ENCODE results near the gene HABP2. TPM values are rescaled to one million over a fixed set of nuclear protein-coding genes. Genes with fewer than 3 reads are reported as not detected.

HABP2 gene
- total and polyA plus RNA-seq, 2 experiments from 2014 or later, result not detected

DNA sequence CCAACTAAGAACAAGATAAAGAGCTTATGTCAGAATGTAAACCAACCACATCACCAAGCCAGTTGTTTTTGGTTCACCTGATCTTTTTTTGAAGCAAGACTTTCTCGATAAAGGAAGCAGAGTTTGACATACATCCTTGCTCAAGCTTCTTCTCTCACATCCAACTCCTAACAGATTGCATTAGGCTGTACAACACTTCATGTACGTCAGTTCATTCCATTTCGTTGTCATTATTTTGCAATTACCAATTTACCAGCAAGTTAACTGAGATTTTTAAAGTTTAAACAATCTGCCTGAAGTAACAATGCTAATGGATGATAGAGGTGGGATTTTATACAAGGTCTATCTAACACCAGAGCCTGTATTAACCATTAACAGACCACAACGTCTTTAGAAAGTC lies 70.0 kb downstream of the HABP2 start:
- Histone ChIP-seq H3K27ac (ENCODE audit: low read depth) (no peak overlapping the region), H3K79me2 (replicated peaks; ENCODE audit: insufficient read depth) (no peaks in the 10 kb centered on the region), H3K9me2 (ENCODE audit: insufficient read depth) (no peaks in the 10 kb centered on the region), H4K20me1 (replicated peaks; ENCODE audit: insufficient read depth) (no peaks in the 10 kb centered on the region), H3F3A (replicated peaks; ENCODE audit: low read depth) (no peaks in the 10 kb centered on the region), H3K4me3 (no peak overlapping the region), H3K4me1 (ENCODE audit: insufficient read depth) (peaks cover 11% of the 10 kb centered on the region), H3K27me3 (ENCODE audit: insufficient read depth) (no peaks in the 10 kb centered on the region), H3K36me3 (ENCODE audit: insufficient read depth) (no peaks in the 10 kb centered on the region), H2AFZ (no peak overlapping the region), H3K4me2 (no peak overlapping the region)
- TF ChIP-seq, protein P1, sequence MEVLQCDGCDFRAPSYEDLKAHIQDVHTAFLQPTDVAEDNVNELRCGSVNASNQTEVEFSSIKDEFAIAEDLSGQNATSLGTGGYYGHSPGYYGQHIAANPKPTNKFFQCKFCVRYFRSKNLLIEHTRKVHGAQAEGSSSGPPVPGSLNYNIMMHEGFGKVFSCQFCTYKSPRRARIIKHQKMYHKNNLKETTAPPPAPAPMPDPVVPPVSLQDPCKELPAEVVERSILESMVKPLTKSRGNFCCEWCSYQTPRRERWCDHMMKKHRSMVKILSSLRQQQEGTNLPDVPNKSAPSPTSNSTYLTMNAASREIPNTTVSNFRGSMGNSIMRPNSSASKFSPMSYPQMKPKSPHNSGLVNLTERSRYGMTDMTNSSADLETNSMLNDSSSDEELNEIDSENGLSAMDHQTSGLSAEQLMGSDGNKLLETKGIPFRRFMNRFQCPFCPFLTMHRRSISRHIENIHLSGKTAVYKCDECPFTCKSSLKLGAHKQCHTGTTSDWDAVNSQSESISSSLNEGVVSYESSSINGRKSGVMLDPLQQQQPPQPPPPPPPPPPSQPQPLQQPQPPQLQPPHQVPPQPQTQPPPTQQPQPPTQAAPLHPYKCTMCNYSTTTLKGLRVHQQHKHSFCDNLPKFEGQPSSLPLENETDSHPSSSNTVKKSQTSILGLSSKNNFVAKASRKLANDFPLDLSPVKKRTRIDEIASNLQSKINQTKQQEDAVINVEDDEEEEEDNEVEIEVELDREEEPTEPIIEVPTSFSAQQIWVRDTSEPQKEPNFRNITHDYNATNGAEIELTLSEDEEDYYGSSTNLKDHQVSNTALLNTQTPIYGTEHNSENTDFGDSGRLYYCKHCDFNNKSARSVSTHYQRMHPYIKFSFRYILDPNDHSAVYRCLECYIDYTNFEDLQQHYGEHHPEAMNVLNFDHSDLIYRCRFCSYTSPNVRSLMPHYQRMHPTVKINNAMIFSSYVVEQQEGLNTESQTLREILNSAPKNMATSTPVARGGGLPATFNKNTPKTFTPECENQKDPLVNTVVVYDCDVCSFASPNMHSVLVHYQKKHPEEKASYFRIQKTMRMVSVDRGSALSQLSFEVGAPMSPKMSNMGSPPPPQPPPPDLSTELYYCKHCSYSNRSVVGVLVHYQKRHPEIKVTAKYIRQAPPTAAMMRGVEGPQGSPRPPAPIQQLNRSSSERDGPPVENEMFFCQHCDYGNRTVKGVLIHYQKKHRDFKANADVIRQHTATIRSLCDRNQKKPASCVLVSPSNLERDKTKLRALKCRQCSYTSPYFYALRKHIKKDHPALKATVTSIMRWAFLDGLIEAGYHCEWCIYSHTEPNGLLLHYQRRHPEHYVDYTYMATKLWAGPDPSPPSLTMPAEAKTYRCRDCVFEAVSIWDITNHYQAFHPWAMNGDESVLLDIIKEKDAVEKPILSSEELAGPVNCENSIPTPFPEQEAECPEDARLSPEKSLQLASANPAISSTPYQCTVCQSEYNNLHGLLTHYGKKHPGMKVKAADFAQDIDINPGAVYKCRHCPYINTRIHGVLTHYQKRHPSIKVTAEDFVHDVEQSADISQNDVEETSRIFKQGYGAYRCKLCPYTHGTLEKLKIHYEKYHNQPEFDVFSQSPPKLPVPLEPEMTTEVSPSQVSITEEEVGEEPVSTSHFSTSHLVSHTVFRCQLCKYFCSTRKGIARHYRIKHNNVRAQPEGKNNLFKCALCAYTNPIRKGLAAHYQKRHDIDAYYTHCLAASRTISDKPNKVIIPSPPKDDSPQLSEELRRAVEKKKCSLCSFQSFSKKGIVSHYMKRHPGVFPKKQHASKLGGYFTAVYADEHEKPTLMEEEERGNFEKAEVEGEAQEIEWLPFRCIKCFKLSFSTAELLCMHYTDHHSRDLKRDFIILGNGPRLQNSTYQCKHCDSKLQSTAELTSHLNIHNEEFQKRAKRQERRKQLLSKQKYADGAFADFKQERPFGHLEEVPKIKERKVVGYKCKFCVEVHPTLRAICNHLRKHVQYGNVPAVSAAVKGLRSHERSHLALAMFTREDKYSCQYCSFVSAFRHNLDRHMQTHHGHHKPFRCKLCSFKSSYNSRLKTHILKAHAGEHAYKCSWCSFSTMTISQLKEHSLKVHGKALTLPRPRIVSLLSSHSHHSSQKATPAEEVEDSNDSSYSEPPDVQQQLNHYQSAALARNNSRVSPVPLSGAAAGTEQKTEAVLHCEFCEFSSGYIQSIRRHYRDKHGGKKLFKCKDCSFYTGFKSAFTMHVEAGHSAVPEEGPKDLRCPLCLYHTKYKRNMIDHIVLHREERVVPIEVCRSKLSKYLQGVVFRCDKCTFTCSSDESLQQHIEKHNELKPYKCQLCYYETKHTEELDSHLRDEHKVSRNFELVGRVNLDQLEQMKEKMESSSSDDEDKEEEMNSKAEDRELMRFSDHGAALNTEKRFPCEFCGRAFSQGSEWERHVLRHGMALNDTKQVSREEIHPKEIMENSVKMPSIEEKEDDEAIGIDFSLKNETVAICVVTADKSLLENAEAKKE (CRISPR knock-in tag; IDR thresholded peaks at IDR 0.05), result no peak
- TF ChIP-seq ZNF114 (CRISPR knock-in tag; IDR thresholded peaks at IDR 0.05), result no peak
- no peak for TF ChIP-seq EZH2 (IDR thresholded peaks at IDR 0.05; ENCODE audit: low read depth, unreplicated experiment)
- no peak for TF ChIP-seq POLR2AphosphoS5 (IDR thresholded peaks at IDR 0.05; ENCODE audit: low read depth)
- no peak for TF ChIP-seq EZH2phosphoT487 (IDR thresholded peaks at IDR 0.05; ENCODE audit: unreplicated experiment)
- no peak for TF ChIP-seq CREB1 (CRISPR knock-in tag; IDR thresholded peaks at IDR 0.05; ENCODE audit: low read depth)
- TF ChIP-seq NANOG (IDR thresholded peaks at IDR 0.05; ENCODE audit: borderline replicate concordance), result no peak
- TF ChIP-seq ZNF331 (CRISPR knock-in tag; IDR thresholded peaks at IDR 0.05; ENCODE audit: low read depth), result no peak
- TF ChIP-seq, protein P2, sequence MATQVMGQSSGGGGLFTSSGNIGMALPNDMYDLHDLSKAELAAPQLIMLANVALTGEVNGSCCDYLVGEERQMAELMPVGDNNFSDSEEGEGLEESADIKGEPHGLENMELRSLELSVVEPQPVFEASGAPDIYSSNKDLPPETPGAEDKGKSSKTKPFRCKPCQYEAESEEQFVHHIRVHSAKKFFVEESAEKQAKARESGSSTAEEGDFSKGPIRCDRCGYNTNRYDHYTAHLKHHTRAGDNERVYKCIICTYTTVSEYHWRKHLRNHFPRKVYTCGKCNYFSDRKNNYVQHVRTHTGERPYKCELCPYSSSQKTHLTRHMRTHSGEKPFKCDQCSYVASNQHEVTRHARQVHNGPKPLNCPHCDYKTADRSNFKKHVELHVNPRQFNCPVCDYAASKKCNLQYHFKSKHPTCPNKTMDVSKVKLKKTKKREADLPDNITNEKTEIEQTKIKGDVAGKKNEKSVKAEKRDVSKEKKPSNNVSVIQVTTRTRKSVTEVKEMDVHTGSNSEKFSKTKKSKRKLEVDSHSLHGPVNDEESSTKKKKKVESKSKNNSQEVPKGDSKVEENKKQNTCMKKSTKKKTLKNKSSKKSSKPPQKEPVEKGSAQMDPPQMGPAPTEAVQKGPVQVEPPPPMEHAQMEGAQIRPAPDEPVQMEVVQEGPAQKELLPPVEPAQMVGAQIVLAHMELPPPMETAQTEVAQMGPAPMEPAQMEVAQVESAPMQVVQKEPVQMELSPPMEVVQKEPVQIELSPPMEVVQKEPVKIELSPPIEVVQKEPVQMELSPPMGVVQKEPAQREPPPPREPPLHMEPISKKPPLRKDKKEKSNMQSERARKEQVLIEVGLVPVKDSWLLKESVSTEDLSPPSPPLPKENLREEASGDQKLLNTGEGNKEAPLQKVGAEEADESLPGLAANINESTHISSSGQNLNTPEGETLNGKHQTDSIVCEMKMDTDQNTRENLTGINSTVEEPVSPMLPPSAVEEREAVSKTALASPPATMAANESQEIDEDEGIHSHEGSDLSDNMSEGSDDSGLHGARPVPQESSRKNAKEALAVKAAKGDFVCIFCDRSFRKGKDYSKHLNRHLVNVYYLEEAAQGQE (IDR thresholded peaks at IDR 0.05; ENCODE audit: unreplicated experiment), result no peak
- TF ChIP-seq, protein P3, sequence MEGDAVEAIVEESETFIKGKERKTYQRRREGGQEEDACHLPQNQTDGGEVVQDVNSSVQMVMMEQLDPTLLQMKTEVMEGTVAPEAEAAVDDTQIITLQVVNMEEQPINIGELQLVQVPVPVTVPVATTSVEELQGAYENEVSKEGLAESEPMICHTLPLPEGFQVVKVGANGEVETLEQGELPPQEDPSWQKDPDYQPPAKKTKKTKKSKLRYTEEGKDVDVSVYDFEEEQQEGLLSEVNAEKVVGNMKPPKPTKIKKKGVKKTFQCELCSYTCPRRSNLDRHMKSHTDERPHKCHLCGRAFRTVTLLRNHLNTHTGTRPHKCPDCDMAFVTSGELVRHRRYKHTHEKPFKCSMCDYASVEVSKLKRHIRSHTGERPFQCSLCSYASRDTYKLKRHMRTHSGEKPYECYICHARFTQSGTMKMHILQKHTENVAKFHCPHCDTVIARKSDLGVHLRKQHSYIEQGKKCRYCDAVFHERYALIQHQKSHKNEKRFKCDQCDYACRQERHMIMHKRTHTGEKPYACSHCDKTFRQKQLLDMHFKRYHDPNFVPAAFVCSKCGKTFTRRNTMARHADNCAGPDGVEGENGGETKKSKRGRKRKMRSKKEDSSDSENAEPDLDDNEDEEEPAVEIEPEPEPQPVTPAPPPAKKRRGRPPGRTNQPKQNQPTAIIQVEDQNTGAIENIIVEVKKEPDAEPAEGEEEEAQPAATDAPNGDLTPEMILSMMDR (conservative IDR thresholded peaks at IDR 0.05; ENCODE audit: low read depth in 2 of 2), result no peak
- no peak for TF ChIP-seq STAT1 (IDR thresholded peaks at IDR 0.05; ENCODE audit: unreplicated experiment)
- TF ChIP-seq, protein P4, sequence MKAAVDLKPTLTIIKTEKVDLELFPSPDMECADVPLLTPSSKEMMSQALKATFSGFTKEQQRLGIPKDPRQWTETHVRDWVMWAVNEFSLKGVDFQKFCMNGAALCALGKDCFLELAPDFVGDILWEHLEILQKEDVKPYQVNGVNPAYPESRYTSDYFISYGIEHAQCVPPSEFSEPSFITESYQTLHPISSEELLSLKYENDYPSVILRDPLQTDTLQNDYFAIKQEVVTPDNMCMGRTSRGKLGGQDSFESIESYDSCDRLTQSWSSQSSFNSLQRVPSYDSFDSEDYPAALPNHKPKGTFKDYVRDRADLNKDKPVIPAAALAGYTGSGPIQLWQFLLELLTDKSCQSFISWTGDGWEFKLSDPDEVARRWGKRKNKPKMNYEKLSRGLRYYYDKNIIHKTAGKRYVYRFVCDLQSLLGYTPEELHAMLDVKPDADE (IDR thresholded peaks at IDR 0.05), result no peak
- TF ChIP-seq JUNB (IDR thresholded peaks at IDR 0.05; ENCODE audit: unreplicated experiment), result no peak
- Mint-ChIP-seq H3K9me3 (no peaks in the 10 kb centered on the region), H3K27me3 (ENCODE audit: insufficient read depth, low read depth, poor library complexity) (peaks cover 9% of the 10 kb centered on the region), H3K36me3 (ENCODE audit: low read depth) (no peaks in the 10 kb centered on the region), H3K4me3 (no peak overlapping the region), H3K4me1 (peaks cover 32% of the 10 kb centered on the region), H3K27ac (no peak overlapping the region)
- no peak for DNase-seq (ENCODE audit: low spot score)
- no peak for ATAC-seq

All from GM23338 (cell line).